CD4-positive, alpha-beta memory T cell (primary cell): ENCODE data around the gene UMPS. TPM values are rescaled to one million over a fixed set of nuclear protein-coding genes. Genes with fewer than 3 reads are reported as not detected.

ENCODE experiments used
- microRNA-seq: library from miRNA; unstranded; fragments of <30 nt; microRNA quantifications from one replicate; pipeline ENCODE4 v1.2.0, GENCODE V29; 2021; ENCODE audit warnings: borderline replicate concordance, borderline number of aligned reads, borderline microRNAs expressed, mixed read lengths
- polyA plus RNA-seq, 2 donors: library from polyadenylated mRNA; unstranded; fragments of 300-500 nt; fragmentation: Illumina TruSeq; gene quantifications; one replicate each; pipeline ENCODE4 v1.2.3, GENCODE V29; 2021
- total RNA-seq, 2 experiments: library from RNA; stranded (reverse); gene quantifications; one replicate each; pipeline ENCODE4 v1.2.3, GENCODE V29; 2021

UMPS gene
- total and polyA plus RNA-seq, 4 experiments from 2014 or later: 18.4 to 33.2 (median 28.5) TPM

Small RNA genes within 50 kb of the gene (microRNA-seq; reads per million reads assigned to microRNA genes)
- gene MIR544B: not detected

Other genes starting within 250 kb of the UMPS start
- gene ITGB5, start 156.9 kb downstream of the UMPS start, total RNA-seq: 1 to 10 TPM; 3.4 to 5.4 TPM
- gene ITGB5, start 156.9 kb downstream of the UMPS start, polyA plus RNA-seq: under 1 TPM in 1 of 2 donors, not detected in 1; 0.94 TPM
- not detected for gene MUC13, start 204.3 kb downstream of the UMPS start, total RNA-seq
- not detected for gene MUC13, start 204.3 kb downstream of the UMPS start, polyA plus RNA-seq